ENCODE results near the gene DTNA.
"Not testable (repeated sequence)": the region's sequence is repeated elsewhere in the genome, so short reads cannot be mapped to it uniquely, and the experiment has no call there.

DNA sequence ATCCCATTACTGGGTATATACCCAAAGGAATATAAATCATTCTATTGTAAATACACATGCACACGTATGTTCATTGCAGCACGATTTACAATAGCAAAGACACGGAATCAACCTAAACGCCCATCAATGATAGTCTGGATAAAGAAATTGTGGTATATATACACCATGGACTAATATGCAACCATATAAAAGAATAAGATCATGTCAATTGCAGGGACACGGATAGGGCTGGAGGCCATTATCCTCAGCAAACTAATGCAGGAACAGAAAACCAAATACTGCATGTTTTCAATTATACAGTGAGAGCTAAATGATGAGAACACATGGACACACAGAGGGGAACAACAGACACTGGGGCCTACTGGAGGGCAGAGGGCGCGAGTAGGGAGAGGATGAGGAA is 206.4 kb downstream of the DTNA start:
- not testable (repeated sequence) for TF ChIP-seq CTCF (IDR thresholded peaks at IDR 0.05; ENCODE audit: low read length); EZH2 (optimal IDR thresholded peaks at IDR 0.05; ENCODE audit: low read depth, low read length)

Data from MM.1S (cell line).